ENCODE results near the gene PRKN. TPM values are rescaled to one million over a fixed set of nuclear protein-coding genes. Genes with fewer than 3 reads are reported as not detected.

The PRKN gene
- total and polyA plus RNA-seq, 9 of the 15 experiments (the other 6 are each of a cell fraction or from before 2014, with no cell fraction given), result 0.03 to 0.96 (median 0.15) TPM; not detected in 2

GRCh38 chr6:161901740-161902426 lies 825.7 kb downstream of the PRKN start:
- FAIRE-seq, result no peak

GRCh38 chr6:161894436-161894835 lies 833.1 kb downstream of the PRKN start:
- H3K9me1 ChIP-seq (ENCODE audit: control insufficient read depth, insufficient read depth, low read length), result no peaks in the 10 kb centered on the region
- H4K20me1 ChIP-seq (replicated peaks; ENCODE audit: control insufficient read depth, insufficient read depth, low read length), result no peaks in the 10 kb centered on the region
- no TSS peak for BruUV-seq (replicated peaks)
- DNase-seq (ENCODE audit: extremely low read depth in 1 of 4, low spot score in 3 of 4) (no peak), FAIRE-seq (no peak), ATAC-seq (no peak)
- no peak overlapping the region for H3K27ac ChIP-seq (ENCODE audit: extremely low read depth, low read depth, low read length)
- no peak overlapping the region for H3K4me3 ChIP-seq
- 0% methylated on average over 6 of the region's 6 CpGs for WGBS (ENCODE audit: insufficient coverage, low coverage, missing lambda C conversion rate)
- no peaks in the 10 kb centered on the region for H3K36me3 ChIP-seq (ENCODE audit: control insufficient read depth, insufficient read depth, low read length)
- H3K4me1 ChIP-seq (replicated peaks in 1 of 2; ENCODE audit: control insufficient read depth in 2 of 2, insufficient read depth in 2 of 2, low read length in 2 of 2), result no peaks in the 10 kb centered on the region
- H3K9ac ChIP-seq (ENCODE audit: insufficient read depth in 1 of 2, low read depth in 2 of 2, low read length in 2 of 2), result no peak overlapping the region
- no peaks in the 10 kb centered on the region for H3K9me3 ChIP-seq (replicated peaks; ENCODE audit: control insufficient read depth, insufficient read depth, low read depth, low read length)
- H3K27me3 ChIP-seq (ENCODE audit: control insufficient read depth in 2 of 2, insufficient read depth in 2 of 2, low read length in 2 of 2), result peaks cover 0 to 3% of the 10 kb centered on the region in 2 experiments; a peak in 2 of 5 replicates
- H3K79me2 ChIP-seq (ENCODE audit: control insufficient read depth, insufficient read depth, low read length), result no peaks in the 10 kb centered on the region
- intact Hi-C loops (cut with micrococcal nuclease), result no loop called here
- H3K4me2 ChIP-seq (ENCODE audit: insufficient read depth, low read length), result no peak overlapping the region
- ChIA-PET CTCF (ENCODE audit: low intra/inter-chr PET ratio) (no interaction called here), POLR2A (interaction anchor here (1.0 kb wide), 1 partner anchor 9 kb away, joined by 3 read pairs; no protein-coding TSS in a partner anchor)
- in situ Hi-C loops (cut with MboI), result no loop called here
- no peak overlapping the region for H2AFZ ChIP-seq (ENCODE audit: low read depth, low read length)
- no peak for TF ChIP-seq NFXL1 (CRISPR knock-in tag; IDR thresholded peaks at IDR 0.05)
- TF ChIP-seq, protein P1, sequence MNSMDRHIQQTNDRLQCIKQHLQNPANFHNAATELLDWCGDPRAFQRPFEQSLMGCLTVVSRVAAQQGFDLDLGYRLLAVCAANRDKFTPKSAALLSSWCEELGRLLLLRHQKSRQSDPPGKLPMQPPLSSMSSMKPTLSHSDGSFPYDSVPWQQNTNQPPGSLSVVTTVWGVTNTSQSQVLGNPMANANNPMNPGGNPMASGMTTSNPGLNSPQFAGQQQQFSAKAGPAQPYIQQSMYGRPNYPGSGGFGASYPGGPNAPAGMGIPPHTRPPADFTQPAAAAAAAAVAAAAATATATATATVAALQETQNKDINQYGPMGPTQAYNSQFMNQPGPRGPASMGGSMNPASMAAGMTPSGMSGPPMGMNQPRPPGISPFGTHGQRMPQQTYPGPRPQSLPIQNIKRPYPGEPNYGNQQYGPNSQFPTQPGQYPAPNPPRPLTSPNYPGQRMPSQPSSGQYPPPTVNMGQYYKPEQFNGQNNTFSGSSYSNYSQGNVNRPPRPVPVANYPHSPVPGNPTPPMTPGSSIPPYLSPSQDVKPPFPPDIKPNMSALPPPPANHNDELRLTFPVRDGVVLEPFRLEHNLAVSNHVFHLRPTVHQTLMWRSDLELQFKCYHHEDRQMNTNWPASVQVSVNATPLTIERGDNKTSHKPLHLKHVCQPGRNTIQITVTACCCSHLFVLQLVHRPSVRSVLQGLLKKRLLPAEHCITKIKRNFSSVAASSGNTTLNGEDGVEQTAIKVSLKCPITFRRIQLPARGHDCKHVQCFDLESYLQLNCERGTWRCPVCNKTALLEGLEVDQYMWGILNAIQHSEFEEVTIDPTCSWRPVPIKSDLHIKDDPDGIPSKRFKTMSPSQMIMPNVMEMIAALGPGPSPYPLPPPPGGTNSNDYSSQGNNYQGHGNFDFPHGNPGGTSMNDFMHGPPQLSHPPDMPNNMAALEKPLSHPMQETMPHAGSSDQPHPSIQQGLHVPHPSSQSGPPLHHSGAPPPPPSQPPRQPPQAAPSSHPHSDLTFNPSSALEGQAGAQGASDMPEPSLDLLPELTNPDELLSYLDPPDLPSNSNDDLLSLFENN (IDR thresholded peaks at IDR 0.05; ENCODE audit: low read depth in 2 of 2, low read length in 2 of 2), result no peak
- TF ChIP-seq KLF16 (IDR thresholded peaks at IDR 0.05), result no peak
- TF ChIP-seq SIN3B (IDR thresholded peaks at IDR 0.05; ENCODE audit: low read depth), result no peak
- no peak for TF ChIP-seq FOSL1 (tag; conservative IDR thresholded peaks at IDR 0.05)
- no peak for TF ChIP-seq SRF (CRISPR knock-in tag; IDR thresholded peaks at IDR 0.05)
- TF ChIP-seq ZSCAN32 (CRISPR knock-in tag; IDR thresholded peaks at IDR 0.05), result no peak
- TF ChIP-seq, protein P2, sequence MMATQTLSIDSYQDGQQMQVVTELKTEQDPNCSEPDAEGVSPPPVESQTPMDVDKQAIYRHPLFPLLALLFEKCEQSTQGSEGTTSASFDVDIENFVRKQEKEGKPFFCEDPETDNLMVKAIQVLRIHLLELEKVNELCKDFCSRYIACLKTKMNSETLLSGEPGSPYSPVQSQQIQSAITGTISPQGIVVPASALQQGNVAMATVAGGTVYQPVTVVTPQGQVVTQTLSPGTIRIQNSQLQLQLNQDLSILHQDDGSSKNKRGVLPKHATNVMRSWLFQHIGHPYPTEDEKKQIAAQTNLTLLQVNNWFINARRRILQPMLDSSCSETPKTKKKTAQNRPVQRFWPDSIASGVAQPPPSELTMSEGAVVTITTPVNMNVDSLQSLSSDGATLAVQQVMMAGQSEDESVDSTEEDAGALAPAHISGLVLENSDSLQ (IDR thresholded peaks at IDR 0.05), result no peak
- TF ChIP-seq GTF2E2 (tag; IDR thresholded peaks at IDR 0.05), result no peak
- no peak for TF ChIP-seq FOXA1 (IDR thresholded peaks at IDR 0.05; ENCODE audit: borderline replicate concordance)

More at GRCh38 chr6:161901740-161902426, 825.7 kb downstream of the PRKN start:
- no peak for DNase-seq (ENCODE audit: extremely low read depth in 1 of 4, low spot score in 3 of 4)
- H3K27ac ChIP-seq (ENCODE audit: extremely low read depth, low read depth, low read length), result no peak overlapping the region
- no peaks in the 10 kb centered on the region for H3K36me3 ChIP-seq (ENCODE audit: control insufficient read depth, insufficient read depth, low read length)
- no peaks in the 10 kb centered on the region for H3K9me1 ChIP-seq (ENCODE audit: control insufficient read depth, insufficient read depth, low read length)
- peaks cover 0 to 3% of the 10 kb centered on the region in 2 experiments; a peak in 1 of 5 replicates for H3K27me3 ChIP-seq (ENCODE audit: control insufficient read depth in 2 of 2, insufficient read depth in 2 of 2, low read length in 2 of 2)
- no peaks in the 10 kb centered on the region for H3K9me3 ChIP-seq (replicated peaks; ENCODE audit: control insufficient read depth, insufficient read depth, low read depth, low read length)
- H3K4me1 ChIP-seq (replicated peaks in 1 of 2; ENCODE audit: control insufficient read depth in 2 of 2, insufficient read depth in 2 of 2, low read length in 2 of 2), result no peaks in the 10 kb centered on the region
- ATAC-seq, result no peak
- ChIA-PET CTCF (ENCODE audit: low intra/inter-chr PET ratio) (no interaction called here), POLR2A (no interaction called here)
- H2AFZ ChIP-seq (ENCODE audit: low read depth, low read length), result no peak overlapping the region
- in situ Hi-C loops (cut with MboI), result no loop called here
- H4K20me1 ChIP-seq (replicated peaks; ENCODE audit: control insufficient read depth, insufficient read depth, low read length), result no peaks in the 10 kb centered on the region
- WGBS (ENCODE audit: insufficient coverage, low coverage, missing lambda C conversion rate), result under 1% methylated on average over 16 of the region's 16 CpGs
- TF ChIP-seq POLR2B (IDR thresholded peaks at IDR 0.05; ENCODE audit: low read depth, partially characterized antibody), result no peak
- no peak overlapping the region for H3K4me3 ChIP-seq
- BruUV-seq (replicated peaks), result no TSS peak
- intact Hi-C loops (cut with micrococcal nuclease), result no loop called here
- H3K9ac ChIP-seq (ENCODE audit: insufficient read depth in 1 of 2, low read depth in 2 of 2, low read length in 2 of 2), result no peak overlapping the region
- H3K4me2 ChIP-seq (ENCODE audit: insufficient read depth, low read length), result no peak overlapping the region
- H3K79me2 ChIP-seq (ENCODE audit: control insufficient read depth, insufficient read depth, low read length), result no peaks in the 10 kb centered on the region
